Natural killer cell treated with Interleukin-12 subunit alpha and Interleukin-12 subunit beta and Interleukin-15 and Interleukin-18, amount 100 ng/mL, for 72 hours (primary cell): ENCODE data around the gene SPOCK1. TPM values are rescaled to one million over a fixed set of nuclear protein-coding genes. Genes with fewer than 3 reads are reported as not detected.

ENCODE experiments used
- ATAC-seq, 2 donors: fragments of 150-1000 bp; cut with Tn5 transposase in 1 of 2; sonication (Bioruptor Pico), chemical (Tn5 transposase) in 1 of 2; 2 replicates each; pipeline ENCODE4 v1.10.0; 2021
- DNase-seq: peaks from one replicate; pipeline ENCODE4 v3.0.0; 2022; ENCODE audit warnings: low spot score
- H3K27ac Mint-ChIP-seq, 2 donors: 1 replicate in 1 of 2; 2 replicates in 1 of 2; pipeline ENCODE4 v1.8.0; 2022; ENCODE audit warnings: mixed read lengths in 2 of 2, mild to moderate bottlenecking in 1 of 2, moderate library complexity in 1 of 2
- H3K27me3 Mint-ChIP-seq, 2 donors: 1 replicate in 1 of 2; 2 replicates in 1 of 2; pipeline ENCODE4 v1.8.0; 2022; ENCODE audit warnings: mixed read lengths in 2 of 2
- H3K36me3 Mint-ChIP-seq: one replicate; pipeline ENCODE4 v1.8.0; 2022; ENCODE audit warnings: mixed read lengths
- H3K4me1 Mint-ChIP-seq, 2 donors: 1 replicate in 1 of 2; 2 replicates in 1 of 2; pipeline ENCODE4 v1.8.0; 2022; ENCODE audit warnings: low read depth in 2 of 2, mixed read lengths in 2 of 2, mild to moderate bottlenecking in 1 of 2
- H3K4me3 Mint-ChIP-seq: one replicate; pipeline ENCODE4 v1.8.0; 2022; ENCODE audit warnings: mixed read lengths
- H3K9me3 Mint-ChIP-seq: 2 replicates; pipeline ENCODE4 v1.8.0; 2022; ENCODE audit warnings: mixed read lengths
- total RNA-seq, 2 donors: library from RNA; stranded (reverse); gene quantifications; one replicate each; pipeline ENCODE4 v1.2.3, GENCODE V29; 2022

Gene SPOCK1
- total RNA-seq, 2 donors from 2014 or later = not detected

DNA sequence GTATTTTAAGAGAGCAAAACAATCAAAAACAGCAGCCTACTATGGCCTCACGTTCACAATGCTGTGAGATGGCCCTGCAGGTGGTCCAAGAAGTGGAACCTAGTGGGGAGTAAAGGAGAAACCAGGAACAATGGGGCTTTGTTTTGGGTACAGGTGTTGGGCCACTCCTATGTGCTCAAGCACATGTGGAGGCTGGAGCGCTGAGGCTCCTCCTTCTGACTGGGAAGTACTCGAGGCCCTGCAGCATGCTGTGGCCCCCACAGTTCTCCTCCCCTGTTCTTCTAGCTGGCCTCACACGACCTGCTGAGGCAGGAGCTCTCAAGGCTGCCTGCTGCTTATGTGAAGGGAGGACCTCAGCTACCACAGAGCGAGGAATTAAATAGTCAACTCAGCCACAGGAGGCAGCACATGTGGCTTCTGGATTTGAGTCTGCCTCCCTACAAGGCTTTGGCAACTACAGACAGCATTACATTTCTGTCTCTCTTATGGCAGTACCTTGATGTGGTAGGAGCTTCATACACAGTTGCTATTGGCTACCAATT is 482.3 kb downstream of the SPOCK1 start:
- H3K36me3 Mint-ChIP-seq = no peaks in the 10 kb centered on the region
- no peaks in the 10 kb centered on the region for H3K27me3 Mint-ChIP-seq
- H3K27ac Mint-ChIP-seq = no peak overlapping the region
- H3K4me3 Mint-ChIP-seq = no peak overlapping the region
- DNase-seq = no peak
- H3K9me3 Mint-ChIP-seq = peaks cover 3% of the 10 kb centered on the region
- ATAC-seq = no peak
- H3K4me1 Mint-ChIP-seq = no peaks in the 10 kb centered on the region

GRCh38 chr5:137015540-137016116 is 483.5 kb downstream of the SPOCK1 start:
- Mint-ChIP-seq H3K27ac (no peak overlapping the region), H3K9me3 (peaks cover 3% of the 10 kb centered on the region), H3K4me1 (no peaks in the 10 kb centered on the region), H3K4me3 (no peak overlapping the region), H3K36me3 (no peaks in the 10 kb centered on the region), H3K27me3 (no peaks in the 10 kb centered on the region)
- no peak for DNase-seq
- ATAC-seq = no peak

GRCh38 chr5:137014731-137015130 is 484.4 kb downstream of the SPOCK1 start:
- H3K27ac Mint-ChIP-seq = no peak overlapping the region
- DNase-seq = no peak
- no peaks in the 10 kb centered on the region for H3K4me1 Mint-ChIP-seq
- peaks cover 3% of the 10 kb centered on the region for H3K9me3 Mint-ChIP-seq
- no peak for ATAC-seq
- no peak overlapping the region for H3K4me3 Mint-ChIP-seq
- H3K36me3 Mint-ChIP-seq = no peaks in the 10 kb centered on the region
- H3K27me3 Mint-ChIP-seq = no peaks in the 10 kb centered on the region

DNA sequence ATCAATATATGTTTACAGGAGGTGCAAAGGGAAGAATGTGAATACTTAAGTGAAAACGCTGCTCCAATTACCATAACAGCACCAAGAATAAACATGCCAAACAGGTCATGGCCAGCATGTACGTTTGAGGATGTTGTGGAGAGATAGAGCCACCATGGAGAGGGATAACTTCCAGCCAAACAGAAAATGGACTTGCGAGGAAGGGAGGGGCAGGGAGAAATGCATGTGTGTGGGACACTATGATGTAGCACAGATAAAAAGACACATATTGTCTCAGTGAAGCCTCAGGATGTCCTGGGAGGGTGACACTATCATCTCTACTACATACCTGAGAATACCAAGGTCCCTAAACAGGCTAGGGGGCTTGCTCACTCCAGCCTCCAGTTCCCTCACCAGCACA is 488.9 kb downstream of the SPOCK1 start:
- Mint-ChIP-seq H3K27ac (no peak overlapping the region), H3K27me3 (no peaks in the 10 kb centered on the region), H3K9me3 (peaks cover 12% of the 10 kb centered on the region), H3K36me3 (no peaks in the 10 kb centered on the region), H3K4me1 (no peaks in the 10 kb centered on the region), H3K4me3 (no peak overlapping the region)
- DNase-seq (no peak), ATAC-seq (no peak)

GRCh38 chr5:137004279-137004678 is 494.8 kb downstream of the SPOCK1 start:
- Mint-ChIP-seq H3K4me3 (no peak overlapping the region), H3K36me3 (no peaks in the 10 kb centered on the region), H3K27ac (no peak overlapping the region), H3K4me1 (no peaks in the 10 kb centered on the region), H3K27me3 (no peaks in the 10 kb centered on the region), H3K9me3 (peaks cover 14% of the 10 kb centered on the region)
- ATAC-seq (no peak), DNase-seq (no peak)

DNA sequence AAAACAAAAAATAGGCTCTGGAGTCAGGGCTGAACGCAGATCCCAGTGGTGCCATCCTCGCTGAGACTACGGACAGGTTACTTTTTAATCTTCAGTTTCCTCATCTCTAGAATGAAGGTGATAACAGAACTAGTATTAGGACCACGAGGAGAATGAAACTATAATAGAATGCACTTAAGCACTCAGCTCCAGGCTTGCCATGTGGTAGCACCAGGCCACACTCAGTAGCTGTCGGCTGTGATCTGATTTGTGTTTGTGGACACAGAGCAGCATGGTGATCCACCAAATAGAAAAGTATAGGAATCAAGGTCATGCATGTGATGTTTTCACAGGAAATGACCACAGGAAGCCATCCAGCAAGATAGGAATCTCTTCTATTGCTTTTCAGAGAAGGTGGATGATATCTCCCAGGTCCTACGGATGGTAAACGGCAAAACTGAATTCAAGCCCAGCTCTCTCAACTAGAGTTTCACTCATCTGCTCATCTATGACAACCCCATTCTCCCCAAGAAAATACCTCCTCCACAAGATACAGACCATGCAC is 498.0 kb downstream of the SPOCK1 start:
- Mint-ChIP-seq H3K9me3 (peaks cover 15% of the 10 kb centered on the region), H3K27ac (no peak overlapping the region), H3K36me3 (no peaks in the 10 kb centered on the region), H3K4me1 (no peaks in the 10 kb centered on the region), H3K27me3 (no peaks in the 10 kb centered on the region), H3K4me3 (no peak overlapping the region)
- ATAC-seq = no peak
- no peak for DNase-seq

GRCh38 chr5:136999787-137000186 is 499.3 kb downstream of the SPOCK1 start:
- Mint-ChIP-seq H3K4me3 (no peak overlapping the region), H3K4me1 (no peaks in the 10 kb centered on the region), H3K9me3 (peaks cover 10% of the 10 kb centered on the region), H3K27me3 (no peaks in the 10 kb centered on the region), H3K36me3 (no peaks in the 10 kb centered on the region), H3K27ac (no peak overlapping the region)
- ATAC-seq (no peak), DNase-seq (no peak)

DNA sequence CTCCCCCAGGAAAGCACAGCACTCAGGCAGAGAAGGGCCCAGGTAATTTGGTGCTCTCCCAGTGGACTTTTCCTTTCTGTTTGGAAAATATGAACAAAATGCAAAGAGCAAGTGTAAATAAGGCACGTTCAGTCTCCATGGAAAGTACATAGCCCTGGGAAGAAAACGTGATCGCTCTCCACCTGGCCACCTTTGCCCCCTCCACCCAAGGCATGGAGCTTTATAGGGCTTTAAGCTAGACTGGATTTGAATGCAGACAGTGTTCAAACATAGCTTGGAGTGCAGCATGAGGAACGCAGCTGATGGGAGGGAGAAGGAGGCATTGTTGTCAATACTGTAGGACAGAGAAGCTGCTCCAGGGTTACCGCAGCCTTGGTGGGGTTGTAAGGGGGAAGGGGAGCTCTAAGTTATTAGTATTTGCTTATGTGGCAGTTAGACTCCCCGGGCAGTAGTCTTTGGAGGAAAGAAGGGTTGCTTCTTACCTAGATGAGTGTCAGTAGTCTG is 500.2 kb downstream of the SPOCK1 start:
- Mint-ChIP-seq H3K27ac (no peak overlapping the region), H3K9me3 (peaks cover 7% of the 10 kb centered on the region), H3K4me1 (no peaks in the 10 kb centered on the region), H3K27me3 (no peaks in the 10 kb centered on the region), H3K36me3 (no peaks in the 10 kb centered on the region), H3K4me3 (no peak overlapping the region)
- ATAC-seq (no peak), DNase-seq (no peak)

GRCh38 chr5:136994154-136994553 is 505.0 kb downstream of the SPOCK1 start:
- DNase-seq (no peak), ATAC-seq (no peak)
- Mint-ChIP-seq H3K27ac (no peak overlapping the region), H3K4me1 (no peaks in the 10 kb centered on the region), H3K9me3 (peaks cover 11% of the 10 kb centered on the region), H3K36me3 (no peaks in the 10 kb centered on the region), H3K4me3 (no peak overlapping the region), H3K27me3 (no peaks in the 10 kb centered on the region)

- no peak overlapping the region for H3K4me3 Mint-ChIP-seq
- no peaks in the 10 kb centered on the region for H3K4me1 Mint-ChIP-seq
- H3K9me3 Mint-ChIP-seq = peaks cover 11% of the 10 kb centered on the region
- DNase-seq (no peak), ATAC-seq (no peak)
- H3K36me3 Mint-ChIP-seq = no peaks in the 10 kb centered on the region
- H3K27ac Mint-ChIP-seq = no peak overlapping the region
- H3K27me3 Mint-ChIP-seq = no peaks in the 10 kb centered on the region
Observed at GRCh38 chr5:136992796-136993489, 506.2 kb downstream of the SPOCK1 start.

DNA sequence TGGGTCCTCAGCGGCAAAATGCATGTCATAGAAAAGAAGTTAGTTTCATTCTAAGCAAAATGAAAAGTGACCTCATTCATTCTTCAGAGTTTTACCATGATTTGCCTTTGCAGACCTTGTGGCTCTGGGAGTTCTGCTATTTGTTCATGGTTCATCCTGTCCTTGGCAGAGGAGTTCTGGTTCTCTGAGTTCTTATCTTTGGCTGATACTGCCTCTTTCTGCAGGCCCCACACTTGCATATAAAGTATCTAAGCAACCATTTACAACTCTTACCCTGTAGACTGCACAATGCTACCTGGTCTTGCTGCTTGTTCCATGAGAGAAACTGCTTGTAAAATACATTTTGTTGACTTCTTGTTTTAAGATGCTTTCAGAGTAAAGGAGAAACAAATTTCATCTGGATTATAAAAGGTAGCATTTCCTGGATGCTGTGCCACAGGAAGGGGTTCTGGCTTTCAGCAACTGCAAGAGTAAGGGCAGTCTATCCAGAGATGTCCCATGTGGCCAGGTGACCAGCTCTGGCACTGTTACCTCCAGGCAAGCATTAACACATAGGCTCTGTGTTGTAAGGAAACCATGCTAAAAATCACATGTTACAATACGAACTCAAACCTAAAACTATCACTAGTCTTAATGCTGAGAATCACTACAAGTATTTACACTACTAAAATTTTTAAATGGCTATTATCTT is 513.2 kb downstream of the SPOCK1 start:
- Mint-ChIP-seq H3K9me3 (peaks cover 2% of the 10 kb centered on the region), H3K4me3 (no peak overlapping the region), H3K27me3 (no peaks in the 10 kb centered on the region), H3K27ac (no peak overlapping the region), H3K4me1 (no peaks in the 10 kb centered on the region), H3K36me3 (no peaks in the 10 kb centered on the region)
- DNase-seq = no peak
- ATAC-seq = no peak

- no peaks in the 10 kb centered on the region for H3K4me1 Mint-ChIP-seq
- ATAC-seq (no peak), DNase-seq (no peak)
- H3K36me3 Mint-ChIP-seq = no peaks in the 10 kb centered on the region
- peaks cover 5% of the 10 kb centered on the region for H3K9me3 Mint-ChIP-seq
- no peaks in the 10 kb centered on the region for H3K27me3 Mint-ChIP-seq
- H3K27ac Mint-ChIP-seq = no peak overlapping the region
- no peak overlapping the region for H3K4me3 Mint-ChIP-seq
Observed at GRCh38 chr5:136984772-136985446, 514.2 kb downstream of the SPOCK1 start.

GRCh38 chr5:136981936-136982335 is 517.2 kb downstream of the SPOCK1 start:
- ATAC-seq = no peak
- Mint-ChIP-seq H3K9me3 (peaks cover 5% of the 10 kb centered on the region), H3K27me3 (no peaks in the 10 kb centered on the region), H3K36me3 (no peaks in the 10 kb centered on the region), H3K27ac (no peak overlapping the region), H3K4me3 (no peak overlapping the region), H3K4me1 (no peaks in the 10 kb centered on the region)
- DNase-seq = no peak
